Large intestine (tissue), 3 donors: Measurements from ENCODE around the gene MST1. TPM values are rescaled to one million over a fixed set of nuclear protein-coding genes. Genes with fewer than 3 reads are reported as not detected.

Source experiments
- DNase-seq, 2 donors: peaks; one replicate each; pipeline versions ENCODE4 v3.0.0 to v3.0.0-alpha.2; 2013
- H3K27ac ChIP-seq: one replicate; pipeline ENCODE4 v1.5.1; 2013; ENCODE audit warnings: low read length
- H3K27me3 ChIP-seq: 2 replicates; pipeline ENCODE4 v1.6.1; 2013; ENCODE audit warnings: low read length; ENCODE audit not compliant: control insufficient read depth, insufficient read depth
- H3K36me3 ChIP-seq: 2 replicates; pipeline ENCODE4 v1.6.1; 2013; ENCODE audit warnings: low read length; ENCODE audit not compliant: control insufficient read depth, insufficient read depth
- H3K4me1 ChIP-seq: one replicate; pipeline ENCODE4 v1.6.1; 2013; ENCODE audit warnings: low read length; ENCODE audit not compliant: control insufficient read depth, insufficient read depth
- H3K4me3 ChIP-seq: one replicate; pipeline ENCODE4 v1.5.1; 2013; ENCODE audit warnings: low read length
- H3K9me3 ChIP-seq: one replicate; pipeline ENCODE4 v1.6.1; 2013; ENCODE audit warnings: mild to moderate bottlenecking, low read depth, low read length, moderate library complexity; ENCODE audit not compliant: control insufficient read depth
- WGBS: methylation state at CpG from one replicate; pipeline ENCODE4 v1.1.5; 2013; ENCODE audit warnings: low lambda C conversion rate; ENCODE audit not compliant: insufficient coverage; 5-methylcytosine and 5-hydroxymethylcytosine counted together
- polyA plus RNA-seq: library from polyadenylated mRNA; unstranded; fragments of 120-200 nt; gene quantifications from one replicate; pipeline ENCODE4 v1.2.1, GENCODE V29; 2013

The MST1 gene
- polyA plus RNA-seq, 1 donor, result 464 TPM

DNA sequence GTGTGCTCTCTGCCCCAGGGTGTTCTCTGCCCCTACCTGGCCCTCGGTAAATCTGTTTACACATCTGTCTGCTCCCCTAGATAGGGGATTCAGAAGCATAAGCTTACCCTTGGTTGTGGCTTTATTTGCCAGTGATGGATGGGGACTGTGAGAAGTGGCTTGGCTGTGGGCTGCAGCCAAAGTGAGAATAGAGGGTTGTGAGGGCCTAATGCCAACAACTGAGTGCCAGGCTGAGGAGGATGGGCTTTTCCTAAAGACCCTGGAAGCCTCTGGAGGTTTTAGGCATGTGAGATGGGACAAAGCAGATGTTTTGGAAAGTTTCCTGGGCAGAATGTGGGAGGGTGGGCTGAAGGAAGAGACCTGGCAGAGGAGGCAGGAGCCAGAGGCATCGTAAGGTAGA is 30.6 kb downstream of the MST1 start:
- H3K27ac ChIP-seq, result no peak overlapping the region
- no peaks in the 10 kb centered on the region for H3K27me3 ChIP-seq
- no peak for DNase-seq
- H3K4me1 ChIP-seq, result no peaks in the 10 kb centered on the region
- no CpG with 5 or more reads among the region's 2 CpGs for WGBS
- H3K4me3 ChIP-seq, result no peak overlapping the region
- no peaks in the 10 kb centered on the region for H3K36me3 ChIP-seq
- no peaks in the 10 kb centered on the region for H3K9me3 ChIP-seq

DNA sequence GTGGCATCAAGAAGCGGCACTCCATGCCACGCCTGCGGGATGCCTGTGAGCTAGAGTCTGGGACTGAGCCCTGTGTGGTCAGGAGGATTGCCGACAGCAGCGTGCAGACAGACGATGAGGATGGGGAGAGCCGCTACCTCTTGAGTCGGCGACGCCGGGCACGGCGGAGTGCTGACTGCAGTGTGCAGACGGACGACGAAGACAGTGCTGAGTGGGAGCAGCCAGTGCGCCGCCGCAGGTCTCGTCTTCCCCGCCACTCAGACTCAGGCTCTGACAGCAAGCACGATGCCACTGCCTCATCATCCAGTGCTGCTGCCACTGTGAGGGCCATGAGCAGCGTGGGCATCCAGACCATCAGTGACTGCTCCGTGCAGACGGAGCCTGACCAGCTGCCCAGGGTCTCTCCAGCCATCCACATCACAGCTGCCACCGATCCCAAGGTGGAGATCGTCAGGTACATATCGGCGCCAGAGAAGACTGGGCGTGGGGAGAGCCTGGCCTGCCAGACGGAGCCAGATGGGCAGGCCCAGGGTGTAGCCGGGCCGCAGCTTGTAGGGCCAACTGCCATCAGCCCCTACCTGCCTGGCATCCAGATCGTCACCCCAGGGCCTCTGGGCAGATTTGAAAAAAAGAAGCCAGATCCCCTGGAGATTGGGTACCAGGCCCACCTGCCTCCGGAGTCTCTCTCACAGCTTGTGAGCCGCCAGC is 31.9 kb downstream of the MST1 start:
- Histone ChIP-seq H3K27me3 (no peaks in the 10 kb centered on the region), H3K9me3 (no peaks in the 10 kb centered on the region), H3K4me3 (no peak overlapping the region), H3K4me1 (no peaks in the 10 kb centered on the region), H3K36me3 (no peaks in the 10 kb centered on the region), H3K27ac (no peak overlapping the region)
- no peak for DNase-seq
- 90% methylated on average over 2 of the region's 36 CpGs for WGBS

DNA sequence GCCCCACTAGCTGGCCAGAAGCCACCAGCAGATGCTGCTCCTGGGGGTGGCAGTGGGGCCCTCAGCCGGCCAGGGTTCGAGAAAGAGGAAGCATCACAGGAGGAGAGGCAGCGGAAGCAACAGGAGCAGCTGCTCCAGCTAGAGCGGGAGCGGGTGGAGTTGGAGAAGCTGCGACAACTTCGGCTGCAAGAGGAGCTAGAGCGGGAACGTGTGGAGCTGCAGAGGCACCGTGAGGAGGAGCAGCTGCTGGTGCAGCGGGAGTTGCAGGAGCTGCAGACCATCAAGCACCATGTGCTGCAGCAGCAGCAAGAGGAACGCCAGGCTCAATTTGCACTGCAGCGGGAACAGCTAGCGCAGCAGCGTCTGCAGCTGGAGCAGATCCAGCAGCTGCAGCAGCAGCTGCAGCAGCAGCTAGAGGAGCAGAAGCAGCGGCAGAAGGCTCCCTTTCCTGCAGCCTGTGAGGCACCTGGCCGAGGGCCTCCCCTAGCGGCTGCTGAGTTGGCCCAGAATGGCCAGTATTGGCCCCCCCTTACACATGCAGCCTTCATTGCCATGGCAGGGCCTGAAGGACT is 32.6 kb downstream of the MST1 start:
- no CpG with 5 or more reads among the region's 18 CpGs for WGBS

DNA sequence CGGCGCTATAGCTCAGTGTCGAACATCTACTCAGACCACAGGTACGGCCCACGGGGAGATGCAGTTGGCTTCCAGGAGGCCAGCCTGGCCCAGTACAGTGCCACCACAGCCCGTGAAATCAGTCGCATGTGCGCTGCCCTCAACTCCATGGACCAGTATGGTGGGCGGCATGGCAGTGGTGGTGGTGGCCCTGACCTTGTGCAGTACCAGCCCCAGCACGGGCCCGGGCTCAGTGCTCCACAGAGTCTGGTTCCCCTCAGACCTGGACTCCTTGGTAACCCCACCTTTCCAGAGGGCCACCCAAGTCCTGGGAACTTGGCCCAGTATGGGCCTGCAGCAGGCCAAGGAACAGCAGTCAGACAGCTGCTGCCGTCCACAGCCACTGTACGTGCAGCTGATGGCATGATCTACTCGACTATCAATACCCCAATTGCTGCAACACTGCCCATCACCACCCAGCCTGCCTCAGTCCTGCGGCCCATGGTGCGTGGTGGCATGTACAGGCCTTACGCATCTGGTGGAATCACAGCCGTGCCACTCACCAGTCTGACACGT is 33.5 kb downstream of the MST1 start:
- no peak for DNase-seq
- Histone ChIP-seq H3K9me3 (no peaks in the 10 kb centered on the region), H3K4me1 (no peaks in the 10 kb centered on the region), H3K27ac (no peak overlapping the region), H3K36me3 (no peaks in the 10 kb centered on the region), H3K4me3 (no peak overlapping the region), H3K27me3 (no peaks in the 10 kb centered on the region)
- WGBS, result no CpG with 5 or more reads among the region's 19 CpGs

More for the DNA sequence above, 32.6 kb downstream of the MST1 start:
- H3K4me1 ChIP-seq, result no peaks in the 10 kb centered on the region
- H3K9me3 ChIP-seq, result no peaks in the 10 kb centered on the region
- no peak overlapping the region for H3K4me3 ChIP-seq
- no peaks in the 10 kb centered on the region for H3K36me3 ChIP-seq
- H3K27ac ChIP-seq, result no peak overlapping the region
- no peaks in the 10 kb centered on the region for H3K27me3 ChIP-seq
- DNase-seq, result no peak

DNA sequence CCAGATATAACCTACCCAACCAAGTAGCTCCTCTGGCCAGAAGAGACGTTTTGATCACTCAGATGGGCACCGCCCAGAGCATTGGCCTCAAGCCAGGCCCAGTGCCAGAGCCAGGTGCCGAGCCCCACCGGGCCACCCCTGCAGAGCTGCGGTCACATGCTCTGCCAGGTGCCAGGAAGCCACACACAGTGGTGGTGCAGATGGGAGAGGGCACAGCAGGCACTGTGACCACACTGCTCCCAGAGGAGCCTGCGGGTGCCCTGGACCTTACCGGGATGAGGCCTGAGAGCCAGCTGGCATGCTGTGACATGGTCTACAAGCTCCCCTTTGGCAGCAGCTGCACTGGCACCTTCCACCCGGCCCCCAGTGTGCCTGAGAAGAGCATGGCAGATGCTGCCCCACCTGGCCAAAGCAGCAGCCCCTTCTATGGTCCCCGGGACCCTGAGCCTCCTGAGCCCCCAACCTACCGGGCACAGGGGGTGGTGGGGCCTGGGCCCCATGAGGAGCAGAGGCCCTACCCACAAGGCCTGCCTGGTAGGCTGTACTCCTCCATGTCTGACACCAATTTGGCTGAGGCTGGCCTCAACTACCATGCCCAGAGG is 34.2 kb downstream of the MST1 start:
- no peaks in the 10 kb centered on the region for H3K36me3 ChIP-seq
- H3K9me3 ChIP-seq, result no peaks in the 10 kb centered on the region
- no peaks in the 10 kb centered on the region for H3K4me1 ChIP-seq
- H3K27me3 ChIP-seq, result no peaks in the 10 kb centered on the region
- WGBS, result no CpG with 5 or more reads among the region's 10 CpGs
- H3K4me3 ChIP-seq, result no peak overlapping the region
- H3K27ac ChIP-seq, result no peak overlapping the region
- DNase-seq, result no peak

DNA sequence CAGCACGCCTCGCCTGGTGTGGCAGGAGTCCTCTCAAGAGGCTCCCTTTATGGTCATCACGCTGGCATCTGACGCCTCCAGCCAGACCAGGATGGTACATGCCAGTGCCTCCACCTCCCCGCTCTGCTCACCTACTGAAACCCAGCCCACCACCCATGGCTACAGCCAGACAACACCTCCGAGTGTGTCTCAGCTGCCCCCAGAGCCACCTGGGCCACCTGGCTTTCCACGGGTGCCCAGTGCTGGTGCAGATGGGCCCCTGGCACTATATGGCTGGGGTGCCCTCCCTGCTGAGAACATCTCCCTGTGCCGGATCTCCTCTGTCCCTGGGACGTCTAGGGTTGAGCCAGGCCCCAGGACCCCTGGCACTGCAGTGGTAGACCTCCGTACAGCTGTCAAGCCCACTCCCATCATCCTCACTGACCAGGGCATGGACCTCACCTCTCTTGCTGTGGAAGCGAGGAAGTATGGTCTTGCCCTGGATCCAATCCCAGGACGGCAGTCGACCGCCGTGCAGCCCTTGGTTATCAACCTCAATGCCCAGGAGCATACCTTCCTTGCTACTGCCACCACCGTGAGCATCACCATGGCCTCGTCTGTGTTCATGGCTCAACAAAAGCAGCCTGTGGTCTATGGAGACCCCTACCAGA is 35.0 kb downstream of the MST1 start:
- no peak overlapping the region for H3K4me3 ChIP-seq
- H3K27ac ChIP-seq, result no peak overlapping the region
- H3K9me3 ChIP-seq, result no peaks in the 10 kb centered on the region
- no peak for DNase-seq
- H3K36me3 ChIP-seq, result no peaks in the 10 kb centered on the region
- H3K27me3 ChIP-seq, result no peaks in the 10 kb centered on the region
- H3K4me1 ChIP-seq, result no peaks in the 10 kb centered on the region
- no CpG with 5 or more reads among the region's 17 CpGs for WGBS

DNA sequence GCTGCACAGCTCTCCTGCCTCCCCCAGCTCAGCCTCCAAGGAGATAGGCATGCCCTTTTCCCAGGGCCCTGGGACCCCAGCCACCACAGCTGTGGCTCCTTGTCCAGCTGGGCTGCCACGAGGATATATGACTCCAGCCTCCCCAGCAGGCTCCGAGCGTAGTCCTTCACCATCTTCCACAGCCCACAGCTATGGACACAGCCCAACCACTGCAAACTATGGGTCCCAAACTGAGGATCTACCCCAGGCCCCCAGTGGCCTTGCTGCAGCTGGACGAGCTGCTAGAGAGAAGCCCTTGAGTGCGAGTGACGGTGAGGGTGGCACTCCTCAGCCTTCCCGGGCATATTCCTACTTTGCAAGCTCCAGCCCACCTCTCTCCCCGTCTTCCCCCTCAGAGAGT is 35.7 kb downstream of the MST1 start:
- no CpG with 5 or more reads among the region's 8 CpGs for WGBS
- Histone ChIP-seq H3K27ac (no peak overlapping the region), H3K36me3 (no peaks in the 10 kb centered on the region), H3K4me3 (no peak overlapping the region), H3K9me3 (no peaks in the 10 kb centered on the region), H3K4me1 (no peaks in the 10 kb centered on the region), H3K27me3 (no peaks in the 10 kb centered on the region)
- no peak for DNase-seq

DNA sequence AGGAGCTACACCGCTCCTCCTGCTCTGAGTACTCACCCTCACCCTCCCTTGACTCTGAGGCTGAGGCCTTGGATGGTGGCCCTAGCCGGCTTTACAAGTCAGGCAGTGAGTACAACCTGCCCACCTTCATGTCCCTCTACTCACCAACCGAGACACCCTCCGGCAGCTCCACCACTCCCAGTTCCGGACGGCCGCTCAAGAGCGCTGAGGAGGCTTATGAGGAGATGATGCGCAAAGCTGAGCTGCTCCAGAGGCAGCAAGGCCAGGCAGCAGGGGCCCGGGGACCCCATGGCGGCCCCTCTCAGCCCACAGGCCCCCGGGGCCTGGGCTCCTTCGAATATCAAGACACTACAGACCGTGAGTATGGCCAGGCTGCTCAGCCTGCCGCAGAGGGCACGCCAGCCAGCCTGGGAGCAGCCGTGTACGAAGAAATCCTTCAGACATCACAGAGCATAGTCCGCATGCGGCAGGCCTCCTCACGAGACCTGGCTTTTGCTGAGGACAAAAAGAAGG is 36.3 kb downstream of the MST1 start:
- no peak overlapping the region for H3K4me3 ChIP-seq
- H3K4me1 ChIP-seq, result no peaks in the 10 kb centered on the region
- no peaks in the 10 kb centered on the region for H3K9me3 ChIP-seq
- no peak for DNase-seq
- no CpG with 5 or more reads among the region's 21 CpGs for WGBS
- H3K27ac ChIP-seq, result no peak overlapping the region
- H3K27me3 ChIP-seq, result no peaks in the 10 kb centered on the region
- no peaks in the 10 kb centered on the region for H3K36me3 ChIP-seq

DNA sequence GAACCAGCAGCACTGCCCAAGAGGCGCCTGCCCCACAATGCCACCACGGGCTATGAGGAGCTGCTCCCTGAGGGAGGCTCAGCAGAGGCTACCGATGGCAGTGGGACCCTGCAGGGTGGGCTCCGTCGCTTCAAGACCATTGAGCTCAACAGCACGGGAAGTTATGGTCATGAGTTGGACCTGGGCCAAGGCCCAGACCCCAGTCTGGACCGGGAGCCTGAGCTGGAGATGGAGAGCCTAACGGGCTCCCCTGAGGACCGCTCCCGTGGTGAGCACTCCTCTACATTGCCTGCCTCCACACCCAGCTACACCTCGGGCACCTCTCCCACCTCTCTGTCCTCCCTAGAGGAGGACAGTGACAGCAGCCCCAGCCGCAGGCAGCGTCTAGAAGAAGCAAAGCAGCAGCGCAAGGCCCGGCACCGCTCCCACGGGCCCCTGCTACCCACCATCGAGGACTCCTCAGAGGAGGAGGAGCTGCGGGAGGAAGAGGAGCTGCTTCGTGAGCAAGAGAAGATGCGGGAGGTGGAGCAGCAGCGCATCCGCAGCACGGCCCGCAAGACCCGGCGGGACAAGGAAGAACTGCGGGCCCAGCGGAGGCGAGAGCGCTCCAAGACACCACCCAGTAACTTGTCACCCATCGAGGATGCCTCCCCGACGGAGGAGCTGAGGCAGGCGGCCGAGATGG is 36.9 kb downstream of the MST1 start:
- no CpG with 5 or more reads among the region's 36 CpGs for WGBS
- Histone ChIP-seq H3K27ac (no peak overlapping the region), H3K27me3 (no peaks in the 10 kb centered on the region), H3K4me3 (no peak overlapping the region), H3K4me1 (no peaks in the 10 kb centered on the region), H3K36me3 (no peaks in the 10 kb centered on the region), H3K9me3 (no peaks in the 10 kb centered on the region)
- DNase-seq, result no peak

DNA sequence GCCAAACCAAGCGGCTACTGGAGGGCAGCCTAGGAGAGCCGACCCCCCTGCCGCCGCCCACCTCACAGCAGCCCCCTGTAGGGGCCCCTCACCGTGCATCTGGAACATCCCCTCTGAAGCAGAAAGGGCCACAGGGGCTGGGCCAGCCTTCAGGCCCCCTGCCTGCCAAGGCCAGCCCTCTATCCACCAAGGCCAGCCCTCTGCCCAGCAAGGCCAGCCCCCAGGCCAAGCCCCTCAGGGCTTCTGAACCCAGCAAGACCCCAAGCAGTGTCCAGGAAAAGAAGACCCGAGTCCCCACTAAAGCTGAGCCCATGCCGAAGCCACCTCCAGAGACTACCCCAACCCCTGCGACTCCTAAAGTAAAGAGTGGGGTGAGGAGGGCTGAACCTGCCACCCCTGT is 38.6 kb downstream of the MST1 start:
- Histone ChIP-seq H3K27ac (no peak overlapping the region), H3K27me3 (no peaks in the 10 kb centered on the region), H3K9me3 (no peaks in the 10 kb centered on the region), H3K4me1 (no peaks in the 10 kb centered on the region), H3K36me3 (no peaks in the 10 kb centered on the region), H3K4me3 (no peak overlapping the region)
- no peak for DNase-seq
- WGBS, result no CpG with 5 or more reads among the region's 8 CpGs
